Upper lobe of left lung (tissue), 6 donors: ENCODE data around the gene PABPN1L. TPM values are rescaled to one million over a fixed set of nuclear protein-coding genes. Genes with fewer than 3 reads are reported as not detected.

Experiments used
- ATAC-seq, 2 donors: fragments of 200-7000 bp; cut with Tn5 transposase; one replicate each; pipeline ENCODE4 v1.9.1; 2022; ENCODE audit warnings: mild to moderate bottlenecking in 2 of 2, moderate library complexity in 2 of 2; ENCODE audit not compliant: low FRiP score in 2 of 2
- DNase-seq, 2 donors: peaks; one replicate each; pipeline ENCODE4 v3.0.0-alpha.2; 2019 to 2020
- H3K27ac ChIP-seq, 4 donors: fragments of 200-600 bp; sonication (generic); one replicate each; pipeline ENCODE4 v1.5.1; 2016 to 2019
- H3K27me3 ChIP-seq, 4 donors: fragments of 200-600 bp; sonication (generic); one replicate each; pipeline ENCODE4 v1.5.1; 2017 to 2019
- H3K36me3 ChIP-seq, 4 donors: fragments of 200-600 bp; sonication (generic); one replicate each; pipeline ENCODE4 v1.5.1; 2016 to 2019
- H3K4me1 ChIP-seq, 4 donors: fragments of 200-600 bp; sonication (generic); one replicate each; pipeline ENCODE4 v1.5.1; 2018 to 2019
- H3K4me3 ChIP-seq, 4 donors: fragments of 200-600 bp; sonication (generic); one replicate each; pipeline ENCODE4 v1.5.1; 2017 to 2019; ENCODE audit warnings: mild to moderate bottlenecking in 2 of 4, moderate library complexity in 1 of 4
- H3K9me3 ChIP-seq, 4 donors: fragments of 200-600 bp; sonication (generic); one replicate each; pipeline ENCODE4 v1.5.1; 2018 to 2019
- EP300 ChIP-seq, 4 donors: sonication (generic); formaldehyde crosslinking; IDR thresholded peaks; one replicate each; pipeline ENCODE4 v1.5.1; 2017; ENCODE audit warnings: antibody characterized with exemption in 4 of 4, control low read depth in 2 of 4
- POLR2A ChIP-seq, 4 donors: fragments of 450-650 bp; IDR thresholded peaks; one replicate each; pipeline ENCODE4 v1.5.1; 2016 to 2017; ENCODE audit warnings: antibody characterized with exemption in 4 of 4, mild to moderate bottlenecking in 2 of 4
- POLR2AphosphoS5 ChIP-seq, 2 donors: sonication (generic); formaldehyde crosslinking; IDR thresholded peaks; one replicate each; pipeline ENCODE4 v1.5.1; 2017; ENCODE audit warnings: antibody characterized with exemption in 2 of 2
- WGBS, 2 donors: methylation state at CpG; one replicate each; pipeline ENCODE4 v1.1.5; 2017 to 2018; 5-methylcytosine and 5-hydroxymethylcytosine counted together
- total RNA-seq, 6 donors: library from RNA; depleted of rRNA in 4 of 6; stranded (reverse); fragments of >200 nt in 4 of 6; gene quantifications; one replicate each; pipeline versions ENCODE4 v1.1.0 to v1.2.1, GENCODE V29; 2016 to 2021
- TF ChIP-seq, protein P1 (sequence below), 6 experiments: fragments of 450-650 bp in 4 of 6; fragments of 200-600 bp in 2 of 6; sonication (generic) in 2 of 6; IDR thresholded peaks; one replicate each; pipeline ENCODE4 v1.5.1; 2016 to 2019; ENCODE audit warnings: antibody characterized with exemption in 6 of 6
- donor health status: DM: no; HTN: no; CAD: no; lungs with moderate emphysema.
- donor health status: DM: no; HTN: yes; CAD: no; lungs with severe emphysema.

The PABPN1L gene
- total RNA-seq, 6 donors from 2014 or later = 0.20 TPM; not detected in 5

DNA sequence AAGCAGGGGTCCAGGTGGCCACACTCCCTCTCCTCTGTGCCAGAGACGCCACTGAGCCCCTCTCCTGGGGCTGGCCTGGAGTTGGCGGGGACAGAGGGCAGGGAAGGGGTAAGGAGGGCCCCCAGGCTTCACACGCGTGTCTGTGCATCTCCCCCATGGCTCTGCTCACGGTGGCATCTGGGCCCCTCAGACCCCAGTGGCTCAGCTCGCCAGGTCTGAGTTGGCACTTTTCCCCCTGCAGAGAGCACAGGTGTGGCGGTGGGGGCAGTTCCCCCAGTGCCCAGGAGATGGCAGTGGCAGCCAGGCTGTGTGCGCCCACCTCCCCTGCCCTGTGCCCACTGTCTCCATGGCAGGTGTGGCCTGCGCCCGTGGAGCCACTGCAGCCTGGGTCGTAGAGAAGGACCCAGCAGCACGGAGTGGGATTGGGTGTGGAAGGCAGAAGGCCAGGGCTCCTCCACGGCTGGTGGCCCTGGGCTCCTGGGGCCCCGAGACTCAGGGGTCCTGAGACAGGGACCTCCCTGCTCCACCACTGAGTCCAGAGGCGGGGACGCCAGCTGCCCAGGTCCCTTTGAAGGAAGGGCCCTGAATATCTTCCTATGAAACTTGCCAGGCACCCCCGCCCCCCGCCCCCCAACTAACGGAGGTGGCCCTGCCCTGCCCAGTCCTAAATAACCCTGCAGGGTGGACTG is 50.4 kb downstream of the PABPN1L start:
- ATAC-seq = no peak
- H3K27ac ChIP-seq = no peak overlapping the region
- no peak for TF ChIP-seq POLR2AphosphoS5 (IDR thresholded peaks at IDR 0.05)
- TF ChIP-seq, protein P1, sequence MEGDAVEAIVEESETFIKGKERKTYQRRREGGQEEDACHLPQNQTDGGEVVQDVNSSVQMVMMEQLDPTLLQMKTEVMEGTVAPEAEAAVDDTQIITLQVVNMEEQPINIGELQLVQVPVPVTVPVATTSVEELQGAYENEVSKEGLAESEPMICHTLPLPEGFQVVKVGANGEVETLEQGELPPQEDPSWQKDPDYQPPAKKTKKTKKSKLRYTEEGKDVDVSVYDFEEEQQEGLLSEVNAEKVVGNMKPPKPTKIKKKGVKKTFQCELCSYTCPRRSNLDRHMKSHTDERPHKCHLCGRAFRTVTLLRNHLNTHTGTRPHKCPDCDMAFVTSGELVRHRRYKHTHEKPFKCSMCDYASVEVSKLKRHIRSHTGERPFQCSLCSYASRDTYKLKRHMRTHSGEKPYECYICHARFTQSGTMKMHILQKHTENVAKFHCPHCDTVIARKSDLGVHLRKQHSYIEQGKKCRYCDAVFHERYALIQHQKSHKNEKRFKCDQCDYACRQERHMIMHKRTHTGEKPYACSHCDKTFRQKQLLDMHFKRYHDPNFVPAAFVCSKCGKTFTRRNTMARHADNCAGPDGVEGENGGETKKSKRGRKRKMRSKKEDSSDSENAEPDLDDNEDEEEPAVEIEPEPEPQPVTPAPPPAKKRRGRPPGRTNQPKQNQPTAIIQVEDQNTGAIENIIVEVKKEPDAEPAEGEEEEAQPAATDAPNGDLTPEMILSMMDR (IDR thresholded peaks at IDR 0.05) = peak; percentile 62 to 84 (median 69)
- no peak overlapping the region for H3K4me3 ChIP-seq
- peaks cover 0 to 12% (median 5%) of the 10 kb centered on the region in 4 donors for H3K36me3 ChIP-seq
- H3K4me1 ChIP-seq = peaks cover 11 to 18% (median 16%) of the 10 kb centered on the region in 4 donors
- H3K9me3 ChIP-seq = no peaks in the 10 kb centered on the region
- WGBS, 2 donors = 44% methylated on average over 16 of the region's 19 CpGs; no CpG with 5 or more reads in 1 of the 2 donors
- H3K27me3 ChIP-seq = no peaks in the 10 kb centered on the region
- peak in 1 of 2 donors; percentile 82 for DNase-seq

DNA sequence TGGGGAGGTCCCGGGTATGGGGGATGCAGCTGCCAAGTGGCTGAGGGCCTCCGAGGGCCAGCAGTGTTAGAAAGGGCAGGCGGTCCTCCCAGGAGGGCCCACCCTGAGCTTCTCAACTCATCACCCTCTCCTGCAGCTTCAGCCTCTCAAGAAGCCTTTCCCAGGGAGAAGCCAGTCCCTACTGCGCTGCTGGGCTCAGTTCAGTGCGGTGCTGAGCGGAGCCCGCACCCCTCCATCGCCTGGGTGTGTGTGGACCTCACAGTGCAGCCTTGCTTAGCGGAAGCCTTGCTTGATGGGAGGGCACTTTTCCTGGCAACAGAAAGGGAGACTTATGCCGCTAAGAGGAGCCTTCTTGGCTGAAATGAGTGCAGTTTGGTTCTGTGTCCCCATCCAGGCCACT is 51.2 kb downstream of the PABPN1L start:
- H3K27me3 ChIP-seq = no peaks in the 10 kb centered on the region

DNA sequence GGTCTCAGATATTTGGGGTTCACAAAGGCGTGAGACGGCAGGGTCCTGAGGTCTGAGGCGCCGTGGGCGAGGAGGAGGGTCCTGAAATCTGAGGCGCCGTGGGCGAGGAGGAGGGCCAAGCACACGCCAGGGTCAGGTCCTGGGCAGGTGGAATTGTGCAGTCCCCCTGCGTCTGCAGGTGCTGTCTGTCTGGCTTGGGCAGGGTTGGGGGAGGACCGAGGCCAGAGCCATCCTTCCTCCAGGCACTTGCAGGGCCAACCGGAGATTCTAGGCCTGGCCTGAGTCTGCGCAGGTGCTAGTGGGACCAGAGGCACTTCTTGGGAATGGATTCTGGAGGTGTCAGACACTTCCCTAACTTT is 52.3 kb downstream of the PABPN1L start:
- Histone ChIP-seq H3K27ac (no peak overlapping the region), H3K27me3 (no peaks in the 10 kb centered on the region), H3K4me1 (peaks cover 26 to 37% (median 32%) of the 10 kb centered on the region in 4 donors), H3K4me3 (no peak overlapping the region), H3K9me3 (no peaks in the 10 kb centered on the region), H3K36me3 (peaks cover 0 to 10% (median 5%) of the 10 kb centered on the region in 4 donors)
- TF ChIP-seq, protein P1 (IDR thresholded peaks at IDR 0.05) = no peak
- TF ChIP-seq POLR2AphosphoS5 (IDR thresholded peaks at IDR 0.05) (no peak), POLR2A (IDR thresholded peaks at IDR 0.05) (no peak), EP300 (IDR thresholded peaks at IDR 0.05) (no peak)
- WGBS, 2 donors = 89 to 91% methylated on average over 13 of the region's 13 CpGs
- ATAC-seq (no peak), DNase-seq (peak in 1 of 2 donors; percentile 51)

More for the DNA sequence above, 51.2 kb downstream of the PABPN1L start:
- no peak overlapping the region for H3K27ac ChIP-seq
- no peaks in the 10 kb centered on the region for H3K9me3 ChIP-seq
- no peak for ATAC-seq
- DNase-seq = peak in 1 of 2 donors; percentile 48
- TF ChIP-seq POLR2AphosphoS5 (IDR thresholded peaks at IDR 0.05) (no peak), POLR2A (IDR thresholded peaks at IDR 0.05) (no peak), EP300 (IDR thresholded peaks at IDR 0.05) (no peak)
- TF ChIP-seq, protein P1 (IDR thresholded peaks at IDR 0.05) = no peak
- peaks cover 0 to 6% (median 1%) of the 10 kb centered on the region in 4 donors for H3K36me3 ChIP-seq
- WGBS, 2 donors = 93% methylated on average over 10 of the region's 10 CpGs; no CpG with 5 or more reads in 1 of the 2 donors
- H3K4me3 ChIP-seq = no peak overlapping the region
- H3K4me1 ChIP-seq = peaks cover 19 to 26% (median 24%) of the 10 kb centered on the region in 4 donors

Other genes starting within 250 kb of the PABPN1L start
- gene IL17C, start 228.1 kb downstream of the PABPN1L start, total RNA-seq = under 1 TPM in 2 of 6 donors, not detected in 4; 0.40 to 0.76 TPM
- gene CYBA, start 215.6 kb downstream of the PABPN1L start, total RNA-seq = 100 to 1,000 TPM; 213 to 472 (median 322) TPM
- gene MVD, start 203.6 kb downstream of the PABPN1L start, total RNA-seq = 100 to 1,000 TPM in 2 of 6 donors, 10 to 100 TPM in 4; 38.1 to 114 (median 90.5) TPM
- 1 to 10 TPM in 4 of 6 donors, under 1 TPM in 1, not detected in 1; 0.78 to 8.1 (median 7.0) TPM for gene SNAI3, start 180.2 kb downstream of the PABPN1L start, total RNA-seq
- gene RNF166, start 160.3 kb downstream of the PABPN1L start, total RNA-seq = 100 to 1,000 TPM in 1 of 6 donors, 10 to 100 TPM in 5; 23.2 to 101 (median 64.6) TPM
- 10 to 100 TPM in 5 of 6 donors, 1 to 10 TPM in 1; 9.4 to 31.4 (median 20.6) TPM for gene CTU2, start 160.2 kb downstream of the PABPN1L start, total RNA-seq
- gene PIEZO1, start 81.4 kb downstream of the PABPN1L start, total RNA-seq = 100 to 1,000 TPM; 107 to 535 (median 239) TPM
- gene CDT1, start 62.9 kb downstream of the PABPN1L start, total RNA-seq = 1 to 10 TPM in 5 of 6 donors, not detected in 1; 2.3 to 4.7 (median 3.5) TPM
- 100 to 1,000 TPM in 4 of 6 donors, 10 to 100 TPM in 2; 76.5 to 147 (median 124) TPM for gene APRT, start 54.7 kb downstream of the PABPN1L start, total RNA-seq
- gene GALNS, start 9.7 kb downstream of the PABPN1L start, total RNA-seq = 100 to 1,000 TPM in 1 of 6 donors, 10 to 100 TPM in 5; 24.8 to 140 (median 45.6) TPM
- 10 to 100 TPM; 10.9 to 62.5 (median 32.4) TPM for gene TRAPPC2L, start 9.5 kb downstream of the PABPN1L start, total RNA-seq
- 10 to 100 TPM in 4 of 6 donors, 1 to 10 TPM in 2; 2.7 to 33.5 (median 15.2) TPM for gene CBFA2T3, start 110.5 kb upstream of the PABPN1L start, total RNA-seq
- 10 to 100 TPM; 30.2 to 97.4 (median 35.3) TPM for gene ACSF3, start 227.2 kb upstream of the PABPN1L start, total RNA-seq